ENCODE data around the gene FOXF1.

FOXF1 gene

DNA sequence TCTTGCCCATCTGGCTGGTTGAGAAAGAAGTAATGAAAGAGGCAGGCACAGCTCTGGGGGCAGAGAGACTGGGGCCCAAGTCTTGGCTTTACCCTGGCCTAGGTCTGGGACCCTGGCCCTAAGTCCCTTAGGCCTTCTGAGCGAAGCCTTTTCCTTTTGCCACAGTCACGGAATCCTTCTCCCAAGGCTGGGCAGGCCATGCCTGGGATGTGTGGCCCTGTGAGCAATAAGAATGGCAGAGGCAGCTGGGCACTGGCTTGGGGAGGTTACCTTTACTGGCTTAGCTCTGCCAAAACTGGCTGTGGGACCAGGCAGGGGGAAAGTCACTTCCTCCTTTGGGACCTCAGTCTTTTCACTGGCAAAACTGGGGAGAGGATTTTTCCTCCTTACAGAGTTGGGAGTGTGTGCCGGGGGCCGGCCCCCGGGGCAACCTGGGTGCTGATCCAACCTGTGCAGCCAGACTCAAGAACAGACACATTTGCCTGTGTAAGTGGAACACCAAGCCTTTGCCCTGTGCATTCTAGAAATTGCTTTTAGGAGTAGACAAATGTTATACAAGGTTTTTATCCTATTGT lies 12.9 kb downstream of the FOXF1 start:
- Histone ChIP-seq H3K9me3 (ENCODE audit: insufficient read depth, low read length, severe bottlenecking) (no peaks in the 10 kb centered on the region), H4K20me1 (ENCODE audit: insufficient read depth, low read length) (peaks cover 9% of the 10 kb centered on the region), H3K27me3 (ENCODE audit: insufficient read depth, low read length, poor library complexity) (no peaks in the 10 kb centered on the region), H3K79me2 (ENCODE audit: insufficient read depth, low read length) (no peaks in the 10 kb centered on the region), H3K4me3 (ENCODE audit: low read depth in 1 of 2, low read length in 2 of 2) (no peak overlapping the region), H3K4me1 (ENCODE audit: insufficient read depth, low read length) (peaks cover 5% of the 10 kb centered on the region; the same call in 1 of the 2 replicates), H3K9ac (ENCODE audit: low read depth, low read length) (no peak overlapping the region), H3K27ac (ENCODE audit: low read length) (no peak overlapping the region), H3K36me3 (ENCODE audit: insufficient read depth, low read length) (no peaks in the 10 kb centered on the region), H3K4me2 (ENCODE audit: insufficient read depth, low read length) (no peak overlapping the region), H2AFZ (ENCODE audit: low read depth, low read length) (no peak overlapping the region)
- TF ChIP-seq EZH2 (IDR thresholded peaks at IDR 0.05; ENCODE audit: borderline replicate concordance, low read depth, low read length, severe bottlenecking): no peak
- ATAC-seq (ENCODE audit: insufficient read depth, low read depth): no peak
- no peak for DNase-seq

DNA sequence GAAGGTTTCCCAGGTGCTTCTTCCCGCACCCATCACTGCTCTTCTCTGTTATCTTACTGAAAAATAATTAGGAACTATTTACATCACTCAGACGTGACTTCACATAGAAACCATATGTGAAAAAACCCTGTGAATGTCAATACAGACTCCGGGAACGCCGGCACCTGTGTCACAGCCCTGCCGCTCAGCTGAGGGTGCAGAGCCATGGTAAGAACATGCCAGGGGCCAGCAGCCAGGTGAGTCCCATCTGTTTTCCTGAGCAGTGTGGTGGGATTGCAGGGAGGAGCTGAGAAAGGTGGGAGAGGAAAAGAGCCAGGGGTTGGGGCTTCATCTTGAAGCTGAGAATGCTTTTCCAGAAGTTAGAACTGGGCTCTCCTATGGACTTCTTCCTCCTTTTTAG lies 13.7 kb downstream of the FOXF1 start:
- ATAC-seq (ENCODE audit: insufficient read depth, low read depth): no peak
- peaks cover 8% of the 10 kb centered on the region; the same call in 1 of the 2 replicates for H4K20me1 ChIP-seq (ENCODE audit: insufficient read depth, low read length)
- H3K27ac ChIP-seq (ENCODE audit: low read length): no peak overlapping the region
- no peak overlapping the region for H3K4me2 ChIP-seq (ENCODE audit: insufficient read depth, low read length)
- no peak overlapping the region for H3K9ac ChIP-seq (ENCODE audit: low read depth, low read length)
- peaks cover 5% of the 10 kb centered on the region; the same call in 1 of the 2 replicates for H3K4me1 ChIP-seq (ENCODE audit: insufficient read depth, low read length)
- no peaks in the 10 kb centered on the region for H3K9me3 ChIP-seq (ENCODE audit: insufficient read depth, low read length, severe bottlenecking)
- H3K27me3 ChIP-seq (ENCODE audit: insufficient read depth, low read length, poor library complexity): no peaks in the 10 kb centered on the region
- no peak overlapping the region for H3K4me3 ChIP-seq (ENCODE audit: low read depth in 1 of 2, low read length in 2 of 2)
- DNase-seq: no peak
- H2AFZ ChIP-seq (ENCODE audit: low read depth, low read length): no peak overlapping the region
- no peaks in the 10 kb centered on the region for H3K79me2 ChIP-seq (ENCODE audit: insufficient read depth, low read length)
- TF ChIP-seq EZH2 (IDR thresholded peaks at IDR 0.05; ENCODE audit: borderline replicate concordance, low read depth, low read length, severe bottlenecking) (no peak), CTCF (IDR thresholded peaks at IDR 0.05; ENCODE audit: borderline replicate concordance, extremely low read depth, low read length, poor library complexity, severe bottlenecking) (no peak)
- no peaks in the 10 kb centered on the region for H3K36me3 ChIP-seq (ENCODE audit: insufficient read depth, low read length)

DNA sequence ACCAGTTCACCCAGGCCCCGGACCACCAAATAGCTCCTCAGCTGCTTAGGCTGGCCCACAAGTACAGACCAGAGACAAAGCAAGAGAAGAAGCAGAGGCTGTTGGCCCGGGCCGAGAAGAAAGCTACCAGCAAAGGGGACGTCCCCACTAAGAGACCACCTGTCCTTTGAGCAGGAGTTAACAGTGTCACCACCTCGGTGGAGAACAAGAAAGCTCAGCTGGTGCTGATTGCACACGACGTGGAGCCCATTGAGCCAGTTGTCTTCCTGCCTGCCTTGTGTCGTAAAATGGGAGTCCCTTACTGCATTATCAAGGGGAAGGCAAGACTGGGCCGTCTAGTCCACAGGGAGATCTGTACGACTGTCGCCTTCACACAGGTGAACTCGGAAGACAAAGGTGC lies 15.4 kb downstream of the FOXF1 start:
- no peak for TF ChIP-seq EZH2 (IDR thresholded peaks at IDR 0.05; ENCODE audit: borderline replicate concordance, low read depth, low read length, severe bottlenecking)
- no peak for TF ChIP-seq CTCF (IDR thresholded peaks at IDR 0.05; ENCODE audit: borderline replicate concordance, extremely low read depth, low read length, poor library complexity, severe bottlenecking)
- ATAC-seq (ENCODE audit: insufficient read depth, low read depth): no peak
- no peaks in the 10 kb centered on the region for H4K20me1 ChIP-seq (ENCODE audit: insufficient read depth, low read length)
- no peak overlapping the region for H3K4me3 ChIP-seq (ENCODE audit: low read depth in 1 of 2, low read length in 2 of 2)
- no peaks in the 10 kb centered on the region for H3K79me2 ChIP-seq (ENCODE audit: insufficient read depth, low read length)
- no peaks in the 10 kb centered on the region for H3K27me3 ChIP-seq (ENCODE audit: insufficient read depth, low read length, poor library complexity)
- H3K4me1 ChIP-seq (ENCODE audit: insufficient read depth, low read length): no peaks in the 10 kb centered on the region
- no peaks in the 10 kb centered on the region for H3K36me3 ChIP-seq (ENCODE audit: insufficient read depth, low read length)
- no peak overlapping the region for H3K9ac ChIP-seq (ENCODE audit: low read depth, low read length)
- H3K9me3 ChIP-seq (ENCODE audit: insufficient read depth, low read length, severe bottlenecking): no peaks in the 10 kb centered on the region
- DNase-seq: no peak
- H3K27ac ChIP-seq (ENCODE audit: low read length): no peak overlapping the region
- H2AFZ ChIP-seq (ENCODE audit: low read depth, low read length): no peak overlapping the region
- no peak overlapping the region for H3K4me2 ChIP-seq (ENCODE audit: insufficient read depth, low read length)

- ATAC-seq (ENCODE audit: insufficient read depth, low read depth) (no peak), DNase-seq (no peak)
- no peak overlapping the region for H3K9ac ChIP-seq (ENCODE audit: low read depth, low read length)
- no peak overlapping the region for H3K4me3 ChIP-seq (ENCODE audit: low read depth in 1 of 2, low read length in 2 of 2)
- no peaks in the 10 kb centered on the region for H3K9me3 ChIP-seq (ENCODE audit: insufficient read depth, low read length, severe bottlenecking)
- no peak overlapping the region for H3K27ac ChIP-seq (ENCODE audit: low read length)
- no peaks in the 10 kb centered on the region for H3K79me2 ChIP-seq (ENCODE audit: insufficient read depth, low read length)
- no peaks in the 10 kb centered on the region for H3K4me1 ChIP-seq (ENCODE audit: insufficient read depth, low read length)
- H3K4me2 ChIP-seq (ENCODE audit: insufficient read depth, low read length): no peak overlapping the region
- TF ChIP-seq CTCF (IDR thresholded peaks at IDR 0.05; ENCODE audit: borderline replicate concordance, extremely low read depth, low read length, poor library complexity, severe bottlenecking) (no peak), EZH2 (IDR thresholded peaks at IDR 0.05; ENCODE audit: borderline replicate concordance, low read depth, low read length, severe bottlenecking) (no peak)
- H3K36me3 ChIP-seq (ENCODE audit: insufficient read depth, low read length): peaks cover 8% of the 10 kb centered on the region
- H4K20me1 ChIP-seq (ENCODE audit: insufficient read depth, low read length): no peaks in the 10 kb centered on the region
- no peaks in the 10 kb centered on the region for H3K27me3 ChIP-seq (ENCODE audit: insufficient read depth, low read length, poor library complexity)
- no peak overlapping the region for H2AFZ ChIP-seq (ENCODE audit: low read depth, low read length)
These were observed 17.0 kb downstream of the FOXF1 start for GRCh38 chr16:86527366-86527765.
